ENCODE data around the gene PRKAA1. TPM values are rescaled to one million over a fixed set of nuclear protein-coding genes. Genes with fewer than 3 reads are reported as not detected.
A peak's percentile ranks its signal among the peaks of the same experiment; 100 is the strongest.

The PRKAA1 gene
- total and polyA plus RNA-seq, 2 of the 13 experiments (the other 11 are each of a cell fraction or from before 2014, with no cell fraction given), result 36.6 to 58.0 TPM

DNA sequence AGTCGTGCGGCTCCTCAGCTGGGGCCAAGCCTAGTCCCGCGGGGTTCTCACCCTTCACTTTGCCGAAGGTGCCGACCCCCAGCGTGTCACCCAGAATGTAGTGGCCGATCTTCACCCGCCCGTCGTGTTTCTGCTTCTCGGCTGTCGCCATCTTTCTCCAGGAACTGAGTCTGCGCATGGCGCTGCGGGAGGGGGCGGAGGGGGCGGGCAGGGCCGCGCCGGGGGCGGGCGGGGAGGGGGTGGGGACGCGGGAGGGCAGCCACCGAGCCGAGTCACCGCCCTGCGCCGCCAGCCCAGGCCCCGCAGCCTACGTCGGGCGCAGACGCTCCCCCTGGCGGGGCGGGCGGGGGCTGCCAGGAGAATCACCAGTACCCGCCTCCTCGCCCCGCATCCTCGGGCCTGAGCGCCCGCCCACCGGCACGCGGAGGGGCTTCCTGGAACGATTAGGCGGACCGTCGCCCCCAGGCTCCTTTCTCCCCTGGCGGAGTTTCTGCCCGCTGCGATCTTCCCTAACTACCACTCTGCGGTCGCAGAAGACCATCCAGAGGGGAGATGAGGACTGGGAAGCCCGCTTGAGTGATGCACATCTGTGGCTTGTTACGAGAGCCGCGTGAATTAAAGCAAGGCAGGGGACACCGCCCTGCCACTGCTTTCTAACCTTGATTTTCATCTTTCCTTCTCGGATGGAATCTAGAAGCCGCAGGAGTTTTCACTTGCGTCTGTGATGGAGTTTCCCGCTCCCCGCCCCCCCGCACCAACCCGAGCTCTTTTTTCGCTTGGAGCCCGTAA lies at the start of gene PRKAA1 (continued):
- TF ChIP-seq RNF2 (conservative IDR thresholded peaks at IDR 0.05; ENCODE audit: low read depth) (no peak), NPAS2 (CRISPR knock-in tag; IDR thresholded peaks at IDR 0.05; ENCODE audit: borderline replicate concordance) (no peak), FOXM1 (CRISPR knock-in tag; IDR thresholded peaks at IDR 0.05) (no peak), ZFP1 (CRISPR knock-in tag; IDR thresholded peaks at IDR 0.05) (no peak), ZNF747 (CRISPR knock-in tag; IDR thresholded peaks at IDR 0.05; ENCODE audit: borderline replicate concordance) (peak; percentile 9; the same call in 1 of the 2 replicates), CBX5 (CRISPR knock-in tag; IDR thresholded peaks at IDR 0.05; ENCODE audit: borderline replicate concordance) (0 out of 2 replicates have a peak, but pooled peaks have one; percentile 38), ZNF850 (CRISPR knock-in tag; conservative IDR thresholded peaks at IDR 0.05) (no peak), ARNTL (CRISPR knock-in tag; IDR thresholded peaks at IDR 0.05) (peak; percentile 6), DPF2 (CRISPR knock-in tag; IDR thresholded peaks at IDR 0.05; ENCODE audit: borderline replicate concordance, low read depth) (no peak), CENPT (CRISPR knock-in tag; IDR thresholded peaks at IDR 0.05; ENCODE audit: low read depth) (no peak), HOXA7 (CRISPR knock-in tag; IDR thresholded peaks at IDR 0.05) (no peak), TMF1 (CRISPR knock-in tag; IDR thresholded peaks at IDR 0.05; ENCODE audit: low read depth) (no peak), ZFP82 (CRISPR knock-in tag; IDR thresholded peaks at IDR 0.05; ENCODE audit: borderline replicate concordance) (no peak), SIN3B (IDR thresholded peaks at IDR 0.05; ENCODE audit: low read length) (0 out of 2 replicates have a peak, but pooled peaks have one; percentile 26), YEATS4 (CRISPR knock-in tag; IDR thresholded peaks at IDR 0.05; ENCODE audit: borderline replicate concordance) (peak; percentile 75; the same call in 1 of the 2 replicates), WIZ (CRISPR knock-in tag; IDR thresholded peaks at IDR 0.05) (no peak), ZNF879 (CRISPR knock-in tag; IDR thresholded peaks at IDR 0.05) (no peak), RARA (CRISPR knock-in tag; IDR thresholded peaks at IDR 0.05) (no peak), ATF1 (CRISPR knock-in tag; IDR thresholded peaks at IDR 0.05) (no peak), ZNF83 (CRISPR knock-in tag; IDR thresholded peaks at IDR 0.05; ENCODE audit: borderline replicate concordance) (no peak), ZBTB3 (CRISPR knock-in tag; IDR thresholded peaks at IDR 0.05; ENCODE audit: borderline replicate concordance, low read depth) (no peak), SAFB2 (CRISPR knock-in tag; IDR thresholded peaks at IDR 0.05; ENCODE audit: borderline replicate concordance, low read depth) (no peak), ZNF230 (CRISPR knock-in tag; IDR thresholded peaks at IDR 0.05) (no peak)
- TF ChIP-seq, protein P1, sequence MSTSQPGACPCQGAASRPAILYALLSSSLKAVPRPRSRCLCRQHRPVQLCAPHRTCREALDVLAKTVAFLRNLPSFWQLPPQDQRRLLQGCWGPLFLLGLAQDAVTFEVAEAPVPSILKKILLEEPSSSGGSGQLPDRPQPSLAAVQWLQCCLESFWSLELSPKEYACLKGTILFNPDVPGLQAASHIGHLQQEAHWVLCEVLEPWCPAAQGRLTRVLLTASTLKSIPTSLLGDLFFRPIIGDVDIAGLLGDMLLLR (CRISPR knock-in tag; IDR thresholded peaks at IDR 0.05), result no peak
- TF ChIP-seq, protein P2, sequence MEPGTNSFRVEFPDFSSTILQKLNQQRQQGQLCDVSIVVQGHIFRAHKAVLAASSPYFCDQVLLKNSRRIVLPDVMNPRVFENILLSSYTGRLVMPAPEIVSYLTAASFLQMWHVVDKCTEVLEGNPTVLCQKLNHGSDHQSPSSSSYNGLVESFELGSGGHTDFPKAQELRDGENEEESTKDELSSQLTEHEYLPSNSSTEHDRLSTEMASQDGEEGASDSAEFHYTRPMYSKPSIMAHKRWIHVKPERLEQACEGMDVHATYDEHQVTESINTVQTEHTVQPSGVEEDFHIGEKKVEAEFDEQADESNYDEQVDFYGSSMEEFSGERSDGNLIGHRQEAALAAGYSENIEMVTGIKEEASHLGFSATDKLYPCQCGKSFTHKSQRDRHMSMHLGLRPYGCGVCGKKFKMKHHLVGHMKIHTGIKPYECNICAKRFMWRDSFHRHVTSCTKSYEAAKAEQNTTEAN (CRISPR knock-in tag; conservative IDR thresholded peaks at IDR 0.05), result no peak
- TF ChIP-seq, protein P3, sequence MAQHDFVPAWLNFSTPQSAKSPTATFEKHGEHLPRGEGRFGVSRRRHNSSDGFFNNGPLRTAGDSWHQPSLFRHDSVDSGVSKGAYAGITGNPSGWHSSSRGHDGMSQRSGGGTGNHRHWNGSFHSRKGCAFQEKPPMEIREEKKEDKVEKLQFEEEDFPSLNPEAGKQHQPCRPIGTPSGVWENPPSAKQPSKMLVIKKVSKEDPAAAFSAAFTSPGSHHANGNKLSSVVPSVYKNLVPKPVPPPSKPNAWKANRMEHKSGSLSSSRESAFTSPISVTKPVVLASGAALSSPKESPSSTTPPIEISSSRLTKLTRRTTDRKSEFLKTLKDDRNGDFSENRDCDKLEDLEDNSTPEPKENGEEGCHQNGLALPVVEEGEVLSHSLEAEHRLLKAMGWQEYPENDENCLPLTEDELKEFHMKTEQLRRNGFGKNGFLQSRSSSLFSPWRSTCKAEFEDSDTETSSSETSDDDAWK (CRISPR knock-in tag; IDR thresholded peaks at IDR 0.05), result no peak
- TF ChIP-seq, protein P4, sequence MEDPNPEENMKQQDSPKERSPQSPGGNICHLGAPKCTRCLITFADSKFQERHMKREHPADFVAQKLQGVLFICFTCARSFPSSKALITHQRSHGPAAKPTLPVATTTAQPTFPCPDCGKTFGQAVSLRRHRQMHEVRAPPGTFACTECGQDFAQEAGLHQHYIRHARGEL (CRISPR knock-in tag; IDR thresholded peaks at IDR 0.05), result no peak
- TF ChIP-seq, protein P5, sequence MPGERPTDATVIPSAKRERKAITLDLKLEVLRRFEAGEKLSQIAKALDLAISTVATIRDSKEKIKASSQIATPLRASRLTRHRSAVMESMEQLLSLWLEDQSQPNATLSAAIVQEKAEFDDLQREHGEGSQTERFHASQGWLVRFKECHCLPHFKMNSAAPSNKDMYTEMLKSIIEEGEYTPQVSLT (CRISPR knock-in tag; IDR thresholded peaks at IDR 0.05; ENCODE audit: borderline replicate concordance, low read depth), result no peak

Data from HepG2 (cell line).